Neuronal stem cell (in vitro differentiated cells): ENCODE results near the gene RNF121.

Experiments
- DNase-seq: peaks from one replicate; pipeline ENCODE4 v3.0.0-alpha.2; 2013; ENCODE audit warnings: low spot score
- H2AFZ ChIP-seq: one replicate; pipeline ENCODE4 v1.6.1; 2013; ENCODE audit warnings: mild to moderate bottlenecking, low read length, inconsistent platforms
- H2AK5ac ChIP-seq: 2 replicates; pipeline ENCODE4 v1.6.1; 2013; ENCODE audit warnings: low read depth, mild to moderate bottlenecking, inconsistent platforms, low read length, moderate library complexity, mixed read lengths
- H2BK120ac ChIP-seq: 2 replicates; pipeline ENCODE4 v1.6.1; 2013; ENCODE audit warnings: low read depth, mild to moderate bottlenecking, inconsistent platforms, low read length, moderate library complexity, mixed read lengths
- H2BK12ac ChIP-seq: one replicate; pipeline ENCODE4 v1.6.1; 2013; ENCODE audit warnings: low read length, inconsistent platforms
- H2BK15ac ChIP-seq: 2 replicates; pipeline ENCODE4 v1.6.1; 2013; ENCODE audit warnings: mild to moderate bottlenecking, low read length, inconsistent platforms, mixed read lengths
- H2BK5ac ChIP-seq: one replicate; pipeline ENCODE4 v1.6.1; 2013; ENCODE audit warnings: inconsistent platforms, mild to moderate bottlenecking, low read length, moderate library complexity
- H3K14ac ChIP-seq: one replicate; pipeline ENCODE4 v1.6.1; 2013; ENCODE audit warnings: low read length, inconsistent platforms
- H3K18ac ChIP-seq: 2 replicates; pipeline ENCODE4 v1.6.1; 2013; ENCODE audit warnings: low read length, inconsistent platforms
- H3K23ac ChIP-seq: 2 replicates; pipeline ENCODE4 v1.6.1; 2013; ENCODE audit warnings: low read depth, mild to moderate bottlenecking, mixed read lengths, low read length, inconsistent platforms; ENCODE audit not compliant: poor library complexity
- H3K27ac ChIP-seq: replicated peaks from 3 replicates; pipeline ENCODE4 v1.5.1; 2013; ENCODE audit warnings: low read length, inconsistent platforms
- H3K27me3 ChIP-seq, 3 experiments: 2 replicates each; pipeline ENCODE4 v1.6.1; 2013; ENCODE audit warnings: low read length in 3 of 3, mild to moderate bottlenecking in 2 of 3, inconsistent platforms in 1 of 3, low read depth in 1 of 3, mixed read lengths in 1 of 3, moderate library complexity in 1 of 3; ENCODE audit not compliant: control insufficient read depth in 3 of 3, insufficient read depth in 3 of 3
- H3K36me3 ChIP-seq, 2 donors: replicated peaks in 1 of 2; 2 replicates each; pipeline ENCODE4 v1.6.1; 2013; ENCODE audit warnings: low read length in 2 of 2; ENCODE audit not compliant: control insufficient read depth in 2 of 2, insufficient read depth in 2 of 2
- H3K4ac ChIP-seq: 2 replicates; pipeline ENCODE4 v1.6.1; 2013; ENCODE audit warnings: inconsistent platforms, mild to moderate bottlenecking, low read length, moderate library complexity
- H3K4me1 ChIP-seq, 2 donors: 1 replicate in 1 of 2; 2 replicates in 1 of 2; pipeline ENCODE4 v1.6.1; 2013; ENCODE audit warnings: low read length in 2 of 2, low read depth in 1 of 2; ENCODE audit not compliant: control insufficient read depth in 2 of 2, insufficient read depth in 1 of 2
- H3K4me2 ChIP-seq: one replicate; pipeline ENCODE4 v1.6.1; 2013; ENCODE audit warnings: mild to moderate bottlenecking, low read length, inconsistent platforms; ENCODE audit not compliant: insufficient read depth, poor library complexity, severe bottlenecking
- H3K4me3 ChIP-seq, 2 donors: 2 replicates each; pipeline ENCODE4 v1.5.1; 2013; ENCODE audit warnings: low read length in 2 of 2, mild to moderate bottlenecking in 2 of 2, inconsistent platforms in 1 of 2, moderate library complexity in 1 of 2
- H3K79me1 ChIP-seq: one replicate; pipeline ENCODE4 v1.6.1; 2013; ENCODE audit warnings: low read depth, mild to moderate bottlenecking, inconsistent platforms, low read length, moderate library complexity
- H3K9ac ChIP-seq: one replicate; pipeline ENCODE4 v1.6.1; 2013; ENCODE audit warnings: mild to moderate bottlenecking, low read depth, low read length, inconsistent platforms; ENCODE audit not compliant: poor library complexity
- H3K9me3 ChIP-seq, 2 donors: replicated peaks in 1 of 2; 2 replicates each; pipeline versions ENCODE3 to v1.6.1; 2013; ENCODE audit warnings: low read length in 2 of 2, mild to moderate bottlenecking in 2 of 2, inconsistent platforms in 1 of 2, low read depth in 1 of 2, mixed read lengths in 1 of 2, moderate library complexity in 1 of 2; ENCODE audit not compliant: control insufficient read depth in 2 of 2, insufficient read depth in 1 of 2
- H4K8ac ChIP-seq: one replicate; pipeline ENCODE4 v1.6.1; 2013; ENCODE audit warnings: low read depth, mild to moderate bottlenecking, inconsistent platforms, low read length, moderate library complexity
- H4K91ac ChIP-seq: one replicate; pipeline ENCODE4 v1.6.1; 2013; ENCODE audit warnings: low read length, low read depth, mild to moderate bottlenecking, inconsistent platforms; ENCODE audit not compliant: poor library complexity
- WGBS, 2 donors: extraction: QIAGEN DNeasy Blood & Tissue Kit; methylation state at CpG; one replicate each; pipeline ENCODE4 v1.1.7; 2013; ENCODE audit warnings: missing lambda C conversion rate in 2 of 2, mixed read lengths in 1 of 2; ENCODE audit not compliant: insufficient read length in 2 of 2, insufficient replicate concordance in 1 of 2; ENCODE audit errors: extremely low coverage in 2 of 2; 5-methylcytosine and 5-hydroxymethylcytosine counted together

Gene RNF121

DNA sequence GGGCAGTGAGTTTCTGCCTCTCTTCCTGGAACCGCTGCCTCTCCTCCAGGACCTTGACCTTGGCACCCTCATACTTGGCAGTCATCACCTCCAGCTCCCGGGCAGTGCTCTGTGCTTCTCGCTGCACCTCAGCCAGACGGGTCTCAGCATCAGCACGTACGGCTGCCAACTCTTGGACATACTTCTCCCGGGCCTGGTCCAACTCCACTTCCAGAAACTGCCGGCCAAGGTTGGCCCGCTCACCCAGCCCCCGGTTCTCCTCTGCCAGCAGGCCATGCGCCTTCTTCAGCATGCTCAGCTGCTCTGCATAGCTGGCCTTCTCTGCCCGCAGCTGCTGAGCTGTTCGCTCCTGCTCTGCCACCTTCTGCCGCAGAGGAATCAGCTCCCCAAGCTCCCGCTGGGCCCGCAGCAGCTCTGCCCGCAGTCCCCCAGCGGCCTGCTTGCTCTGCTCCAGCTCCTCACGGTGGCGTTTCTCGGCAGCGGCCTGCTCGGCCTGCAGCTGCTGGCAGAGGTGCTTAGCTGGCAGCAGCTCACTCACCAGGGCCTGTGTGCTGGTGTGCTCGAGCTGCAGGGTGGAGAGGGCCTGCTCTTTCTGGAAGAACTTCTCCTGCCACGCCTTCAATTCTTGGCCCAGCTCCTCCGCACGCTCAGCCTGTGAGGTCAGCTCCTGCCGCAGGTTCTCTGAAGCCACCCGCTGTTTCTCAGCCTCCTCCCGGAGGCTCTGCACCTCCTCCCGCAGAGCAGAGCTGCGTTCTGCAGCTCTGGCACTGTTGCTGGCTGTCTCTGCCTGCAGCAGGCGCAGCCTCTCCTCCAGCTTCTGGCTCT is 84.3 kb downstream of the RNF121 start:
- Histone ChIP-seq H2BK120ac (no peak overlapping the region), H3K27ac (no peak overlapping the region)
- no CpG with 5 or more reads among the region's 33 CpGs for WGBS, 2 donors

DNA sequence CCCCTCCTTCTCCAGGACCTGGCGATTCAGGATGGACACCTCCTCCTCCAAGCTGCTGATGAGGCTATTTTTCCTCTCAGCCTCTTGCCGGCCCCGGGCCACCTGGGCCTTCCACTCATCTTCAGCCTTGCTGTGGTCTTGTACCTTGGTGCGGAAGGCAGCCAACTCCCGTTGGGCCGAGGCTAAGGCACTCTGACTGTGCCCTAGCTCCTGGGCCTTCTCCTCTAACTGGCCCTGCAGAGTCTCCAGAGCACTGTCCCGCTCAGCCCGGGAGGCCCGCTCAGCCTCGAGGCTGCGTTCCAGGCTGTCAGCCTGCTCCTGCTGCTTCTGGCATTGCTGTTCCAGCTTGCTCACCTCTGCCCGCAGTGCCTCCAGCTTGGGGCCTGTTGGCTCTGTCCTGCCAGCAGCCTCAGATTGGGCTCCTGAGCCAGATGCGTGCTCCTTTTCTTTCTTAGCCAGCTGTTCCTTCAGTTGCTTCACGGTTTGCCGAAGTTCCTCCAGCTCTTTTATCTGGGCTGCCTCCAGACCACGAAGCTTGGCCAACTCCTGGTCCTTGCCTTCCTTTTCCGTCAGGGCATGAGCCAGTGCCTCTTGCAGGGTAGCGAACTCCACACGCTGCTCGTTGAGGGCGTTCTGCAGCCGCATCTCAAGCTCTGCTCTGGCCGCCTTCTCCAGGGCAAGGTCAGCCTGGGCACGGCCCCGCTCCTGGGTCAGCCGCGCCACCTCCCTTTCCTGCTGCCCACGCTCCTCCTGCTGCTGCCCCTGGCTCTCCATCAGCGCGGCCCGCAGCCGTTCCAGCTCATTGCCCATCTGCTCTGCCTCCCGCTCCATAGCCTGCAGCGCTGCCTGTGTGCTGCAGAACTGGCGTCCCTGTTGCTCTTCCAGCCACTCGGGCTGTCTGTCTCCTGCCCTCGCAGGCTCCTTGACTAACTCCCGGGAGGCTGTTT is 85.2 kb downstream of the RNF121 start:
- H2BK120ac ChIP-seq = no peak overlapping the region
- no peaks in the 10 kb centered on the region for H3K4me1 ChIP-seq
- H2AK5ac ChIP-seq = no peak overlapping the region
- no peak overlapping the region for H2BK12ac ChIP-seq
- H3K14ac ChIP-seq = no peak overlapping the region
- no peak overlapping the region for H3K27ac ChIP-seq
- H3K4me3 ChIP-seq = no peak overlapping the region
- no peak overlapping the region for H4K91ac ChIP-seq
- H3K36me3 ChIP-seq = peaks cover 93 to 100% of the 10 kb centered on the region in 2 donors
- no peaks in the 10 kb centered on the region for H3K9me3 ChIP-seq
- H2BK15ac ChIP-seq = no peak overlapping the region
- no peak overlapping the region for H3K18ac ChIP-seq
- H3K9ac ChIP-seq = no peak overlapping the region
- H3K27me3 ChIP-seq = no peaks in the 10 kb centered on the region
- H3K4me2 ChIP-seq = no peak overlapping the region
- no CpG with 5 or more reads among the region's 38 CpGs for WGBS, 2 donors
- H3K23ac ChIP-seq = no peak overlapping the region
- no peak overlapping the region for H4K8ac ChIP-seq
- H3K4ac ChIP-seq = no peak overlapping the region
- no peak for DNase-seq
- H2BK5ac ChIP-seq = no peak overlapping the region
- H2AFZ ChIP-seq = no peak overlapping the region
- H3K79me1 ChIP-seq = peaks cover 9% of the 10 kb centered on the region

More for the DNA sequence above, 84.3 kb downstream of the RNF121 start:
- Histone ChIP-seq H2AFZ (no peak overlapping the region), H2BK5ac (no peak overlapping the region), H3K4me2 (no peak overlapping the region), H3K14ac (no peak overlapping the region), H3K79me1 (peaks cover 9% of the 10 kb centered on the region), H4K8ac (peak overlapping the region; percentile 93), H3K4ac (no peak overlapping the region), H3K4me3 (peak overlapping the region in 1 of 2 donors; percentile 18), H4K91ac (no peak overlapping the region), H3K9me3 (no peaks in the 10 kb centered on the region), H3K4me1 (no peaks in the 10 kb centered on the region), H2BK15ac (no peak overlapping the region), H2BK12ac (no peak overlapping the region), H3K9ac (peak overlapping the region; percentile 33), H2AK5ac (no peak overlapping the region), H3K18ac (no peak overlapping the region), H3K27me3 (no peaks in the 10 kb centered on the region), H3K23ac (no peak overlapping the region), H3K36me3 (peaks cover 91 to 99% of the 10 kb centered on the region in 2 donors)
- DNase-seq = no peak

DNA sequence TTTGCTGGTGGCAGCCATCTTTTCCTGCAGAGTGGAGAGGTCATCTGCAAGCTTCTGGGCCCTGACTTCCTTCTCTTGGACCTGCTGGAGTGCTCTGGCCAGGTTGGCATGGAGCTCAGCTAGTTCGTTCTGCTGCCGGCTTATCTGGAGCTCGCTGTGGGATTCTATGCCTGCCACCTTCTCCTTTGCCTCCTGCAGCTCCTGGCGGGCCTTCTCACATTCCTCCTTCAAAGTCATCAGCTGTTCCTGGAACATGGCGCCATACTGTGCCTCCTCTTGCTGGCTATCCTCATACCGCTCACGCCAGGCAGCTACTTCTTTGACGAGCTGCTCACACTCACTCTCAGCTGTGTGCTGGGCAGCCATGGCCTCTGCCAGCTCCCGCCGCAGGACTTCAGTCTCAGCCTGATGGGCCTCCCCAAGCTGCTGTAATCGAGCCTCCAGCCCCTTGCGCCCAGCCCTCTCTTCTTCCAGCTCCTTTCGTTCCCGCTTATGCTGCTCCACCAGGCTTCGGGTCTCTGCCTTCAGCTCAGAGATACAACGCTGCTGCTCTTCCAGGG is 86.0 kb downstream of the RNF121 start:
- H3K79me1 ChIP-seq = peaks cover 9% of the 10 kb centered on the region
- peaks cover 95 to 100% of the 10 kb centered on the region in 2 donors for H3K36me3 ChIP-seq
- H2BK5ac ChIP-seq = no peak overlapping the region
- no peak overlapping the region for H3K14ac ChIP-seq
- H3K9me3 ChIP-seq = no peaks in the 10 kb centered on the region
- WGBS, 2 donors = no CpG with 5 or more reads among the region's 16 CpGs
- no peak overlapping the region for H4K8ac ChIP-seq
- no peak overlapping the region for H3K27ac ChIP-seq
- no peak overlapping the region for H3K4ac ChIP-seq
- H3K23ac ChIP-seq = peak overlapping the region; percentile 51
- no peak overlapping the region for H2AFZ ChIP-seq
- H2BK12ac ChIP-seq = no peak overlapping the region
- no peak overlapping the region for H3K9ac ChIP-seq
- no peak overlapping the region for H3K18ac ChIP-seq
- DNase-seq = no peak
- H2BK15ac ChIP-seq = no peak overlapping the region
- no peak overlapping the region for H3K4me2 ChIP-seq
- no peaks in the 10 kb centered on the region for H3K27me3 ChIP-seq
- no peak overlapping the region for H4K91ac ChIP-seq
- no peak overlapping the region for H3K4me3 ChIP-seq
- no peak overlapping the region for H2BK120ac ChIP-seq
- H2AK5ac ChIP-seq = no peak overlapping the region
- no peaks in the 10 kb centered on the region for H3K4me1 ChIP-seq
